Effector memory CD4-positive, alpha-beta T cell (primary cell): ENCODE data around the gene RXRG.
"Not testable (repeated sequence)": the region's sequence is repeated elsewhere in the genome, so short reads cannot be mapped to it uniquely, and the experiment has no call there.

Source experiments
- DNase-seq, 3 donors: peaks; one replicate each; pipeline ENCODE4 v3.0.0-alpha.2; 2020
- H3K27ac ChIP-seq: 2 replicates; pipeline ENCODE4 v1.7.0; 2013; ENCODE audit warnings: mild to moderate bottlenecking, low read length, moderate library complexity; ENCODE audit not compliant: insufficient read depth, poor library complexity, severe bottlenecking
- H3K27me3 ChIP-seq: replicated peaks from 2 replicates; pipeline ENCODE4 v1.7.0; 2013; ENCODE audit warnings: mild to moderate bottlenecking, low read length; ENCODE audit not compliant: insufficient read depth, control insufficient read depth, poor library complexity, severe bottlenecking
- H3K36me3 ChIP-seq: 2 replicates; pipeline ENCODE4 v1.7.0; 2013; ENCODE audit warnings: mild to moderate bottlenecking, low read length, moderate library complexity; ENCODE audit not compliant: control insufficient read depth, insufficient read depth
- H3K4me1 ChIP-seq: 2 replicates; pipeline ENCODE4 v1.7.0; 2013; ENCODE audit warnings: low read length, mild to moderate bottlenecking; ENCODE audit not compliant: control insufficient read depth, insufficient read depth, poor library complexity, severe bottlenecking
- H3K4me3 ChIP-seq: 2 replicates; pipeline ENCODE4 v1.7.0; 2013; ENCODE audit warnings: low read length, low read depth, mild to moderate bottlenecking; ENCODE audit not compliant: insufficient read depth, poor library complexity, severe bottlenecking
- H3K9me3 ChIP-seq: 2 replicates; pipeline ENCODE4 v1.7.0; 2013; ENCODE audit warnings: mild to moderate bottlenecking, low read length, moderate library complexity; ENCODE audit not compliant: control insufficient read depth

The RXRG gene

GRCh38 chr1:165474196-165474595 lies 29.3 kb upstream of the RXRG start:
- H3K4me1 ChIP-seq, result no peaks in the 10 kb centered on the region
- no peak for DNase-seq
- no peak overlapping the region for H3K27ac ChIP-seq
- no peaks in the 10 kb centered on the region for H3K36me3 ChIP-seq
- no peak overlapping the region for H3K4me3 ChIP-seq
- H3K9me3 ChIP-seq, result no peaks in the 10 kb centered on the region
- no peaks in the 10 kb centered on the region for H3K27me3 ChIP-seq

DNA sequence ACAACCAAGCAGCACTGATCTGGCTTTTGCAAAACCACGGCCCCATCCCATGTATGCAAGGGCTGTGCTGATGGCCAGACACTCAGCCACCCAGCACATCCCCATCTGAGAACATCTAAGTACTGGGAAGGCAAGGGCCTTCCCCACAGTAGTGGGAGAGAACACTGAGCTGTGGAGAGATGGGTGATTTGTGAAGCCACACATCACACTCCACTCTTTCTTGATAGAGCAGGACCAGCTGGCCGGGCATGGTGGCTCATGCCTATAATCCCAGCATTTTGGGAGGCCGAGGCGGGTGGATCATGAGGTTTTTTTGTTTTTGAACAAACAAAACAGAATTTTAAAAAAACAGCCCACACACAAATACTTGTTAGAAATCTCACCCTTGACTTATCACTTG lies 28.2 kb upstream of the RXRG start:
- no peaks in the 10 kb centered on the region for H3K9me3 ChIP-seq
- H3K36me3 ChIP-seq, result no peaks in the 10 kb centered on the region
- no peaks in the 10 kb centered on the region for H3K4me1 ChIP-seq
- H3K27me3 ChIP-seq, result no peaks in the 10 kb centered on the region
- H3K4me3 ChIP-seq, result no peak overlapping the region
- no peak overlapping the region for H3K27ac ChIP-seq
- DNase-seq, result no peak

- H3K36me3 ChIP-seq, result no peaks in the 10 kb centered on the region
- no peak overlapping the region for H3K4me3 ChIP-seq
- no peaks in the 10 kb centered on the region for H3K4me1 ChIP-seq
- H3K27me3 ChIP-seq, result no peaks in the 10 kb centered on the region
- H3K27ac ChIP-seq, result no peak overlapping the region
- no peak for DNase-seq
- H3K9me3 ChIP-seq, result no peaks in the 10 kb centered on the region
These were observed 23.9 kb upstream of the RXRG start for GRCh38 chr1:165468726-165469249.

DNA sequence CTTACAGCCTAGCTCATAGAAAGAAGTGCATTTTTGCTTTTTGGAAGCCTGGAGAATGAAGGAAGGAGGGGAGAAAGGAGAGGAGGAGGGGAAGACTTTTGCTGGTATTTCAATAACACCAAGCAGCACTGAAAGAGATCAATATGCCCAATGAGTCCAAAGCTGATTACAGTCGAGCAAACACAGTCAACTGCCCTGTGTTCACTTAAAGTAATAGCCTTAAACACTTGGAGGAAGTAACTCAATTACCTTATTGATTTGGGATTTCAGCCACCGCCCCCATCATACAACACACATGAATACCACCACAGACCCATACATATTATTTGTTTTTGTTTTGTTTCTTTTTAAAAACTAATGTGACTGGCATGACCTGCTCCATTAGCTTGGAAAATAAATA lies 23.3 kb upstream of the RXRG start:
- DNase-seq, result no peak
- Histone ChIP-seq H3K4me1 (no peaks in the 10 kb centered on the region), H3K9me3 (no peaks in the 10 kb centered on the region), H3K27me3 (no peaks in the 10 kb centered on the region), H3K4me3 (no peak overlapping the region), H3K27ac (no peak overlapping the region), H3K36me3 (no peaks in the 10 kb centered on the region)

- Histone ChIP-seq H3K27ac (no peak overlapping the region), H3K4me3 (no peak overlapping the region), H3K36me3 (no peaks in the 10 kb centered on the region), H3K4me1 (no peaks in the 10 kb centered on the region), H3K9me3 (no peaks in the 10 kb centered on the region), H3K27me3 (no peaks in the 10 kb centered on the region)
- DNase-seq, result no peak
These were observed 22.8 kb upstream of the RXRG start for GRCh38 chr1:165467706-165468105.

DNA sequence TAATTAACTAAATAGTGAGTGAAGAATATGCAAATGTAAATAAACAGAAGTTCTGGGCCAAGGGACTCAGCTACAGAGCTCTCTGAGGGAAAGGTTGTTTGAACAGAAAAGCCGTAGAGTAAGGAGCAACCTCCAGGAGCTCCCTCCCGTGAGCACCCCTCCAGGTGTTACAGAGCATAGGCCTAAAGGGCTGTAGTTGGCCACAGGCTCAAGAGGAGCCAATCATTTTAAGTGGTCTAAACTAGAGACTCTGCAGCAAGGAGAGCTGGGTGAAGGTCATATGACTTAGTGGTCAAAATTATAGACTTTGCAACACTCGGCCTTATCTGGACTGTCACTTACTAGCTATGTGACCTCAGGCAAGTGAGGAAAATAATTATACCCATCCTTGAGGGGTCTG lies 19.1 kb upstream of the RXRG start:
- Histone ChIP-seq H3K4me1 (no peaks in the 10 kb centered on the region), H3K27me3 (no peaks in the 10 kb centered on the region), H3K27ac (no peak overlapping the region), H3K9me3 (no peaks in the 10 kb centered on the region), H3K4me3 (no peak overlapping the region), H3K36me3 (no peaks in the 10 kb centered on the region)
- DNase-seq, result no peak

- H3K27me3 ChIP-seq, H3K4me1 ChIP-seq, DNase-seq, H3K9me3 ChIP-seq, H3K4me3 ChIP-seq, H3K36me3 ChIP-seq, H3K27ac ChIP-seq: not testable (repeated sequence)
These were observed 14.8 kb upstream of the RXRG start for GRCh38 chr1:165459683-165460082.

DNA sequence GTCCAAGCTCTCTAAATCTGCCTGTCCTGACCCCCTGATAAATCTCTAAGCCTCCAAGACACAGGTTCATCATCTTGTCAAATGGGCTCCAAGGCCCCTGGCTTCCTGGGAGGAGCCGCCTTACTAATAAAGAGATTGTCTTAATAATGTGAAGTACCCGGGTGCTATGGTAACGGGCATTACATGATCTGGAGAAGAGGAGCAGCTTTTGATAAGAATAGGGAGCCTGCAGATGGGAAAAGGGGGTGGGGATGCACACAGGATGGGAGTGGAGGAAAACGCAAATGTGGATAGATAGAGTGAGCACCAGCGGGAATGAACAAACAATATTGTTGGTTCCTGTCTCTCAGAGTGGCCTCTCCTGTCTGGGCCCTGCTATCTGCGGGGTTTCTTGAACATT lies 11.9 kb upstream of the RXRG start:
- H3K36me3 ChIP-seq, result no peaks in the 10 kb centered on the region
- H3K4me3 ChIP-seq, result no peak overlapping the region
- H3K9me3 ChIP-seq, result no peaks in the 10 kb centered on the region
- no peak overlapping the region for H3K27ac ChIP-seq
- H3K4me1 ChIP-seq, result no peaks in the 10 kb centered on the region
- no peaks in the 10 kb centered on the region for H3K27me3 ChIP-seq
- no peak for DNase-seq

- DNase-seq, result no peak
- no peak overlapping the region for H3K27ac ChIP-seq
These were observed 11.2 kb upstream of the RXRG start for GRCh38 chr1:165456114-165456513.

DNA sequence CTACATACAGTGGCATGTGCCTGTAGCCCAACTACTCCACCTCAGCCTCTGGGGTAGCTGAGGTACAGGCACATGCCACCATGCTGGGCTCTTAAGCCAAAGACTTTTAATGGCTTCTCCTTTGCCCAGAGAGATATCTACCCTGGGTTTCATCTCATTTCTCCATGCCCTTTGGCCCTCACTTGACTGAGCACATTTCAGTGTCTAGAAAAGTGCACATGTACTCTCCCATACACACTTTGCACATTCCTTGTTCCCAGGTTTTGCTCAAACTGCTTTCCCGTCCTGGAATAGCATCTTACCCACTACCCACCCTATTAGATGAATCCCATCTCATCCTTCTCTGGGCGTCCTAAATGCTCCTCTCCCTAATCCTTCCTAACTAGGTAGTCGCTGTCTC lies 10.2 kb upstream of the RXRG start:
- Histone ChIP-seq H3K4me3 (no peak overlapping the region), H3K4me1 (no peaks in the 10 kb centered on the region), H3K9me3 (no peaks in the 10 kb centered on the region), H3K27me3 (no peaks in the 10 kb centered on the region), H3K27ac (no peak overlapping the region), H3K36me3 (no peaks in the 10 kb centered on the region)
- no peak for DNase-seq

More at GRCh38 chr1:165456114-165456513, 11.2 kb upstream of the RXRG start:
- H3K4me1 ChIP-seq, result no peaks in the 10 kb centered on the region
- H3K4me3 ChIP-seq, result no peak overlapping the region
- H3K36me3 ChIP-seq, result no peaks in the 10 kb centered on the region
- H3K9me3 ChIP-seq, result no peaks in the 10 kb centered on the region
- no peaks in the 10 kb centered on the region for H3K27me3 ChIP-seq
